ENCODE measurements around the gene LGSN.
"Not testable (repeated sequence)": the region's sequence is repeated elsewhere in the genome, so short reads cannot be mapped to it uniquely, and the experiment has no call there.

LGSN gene, protein sequence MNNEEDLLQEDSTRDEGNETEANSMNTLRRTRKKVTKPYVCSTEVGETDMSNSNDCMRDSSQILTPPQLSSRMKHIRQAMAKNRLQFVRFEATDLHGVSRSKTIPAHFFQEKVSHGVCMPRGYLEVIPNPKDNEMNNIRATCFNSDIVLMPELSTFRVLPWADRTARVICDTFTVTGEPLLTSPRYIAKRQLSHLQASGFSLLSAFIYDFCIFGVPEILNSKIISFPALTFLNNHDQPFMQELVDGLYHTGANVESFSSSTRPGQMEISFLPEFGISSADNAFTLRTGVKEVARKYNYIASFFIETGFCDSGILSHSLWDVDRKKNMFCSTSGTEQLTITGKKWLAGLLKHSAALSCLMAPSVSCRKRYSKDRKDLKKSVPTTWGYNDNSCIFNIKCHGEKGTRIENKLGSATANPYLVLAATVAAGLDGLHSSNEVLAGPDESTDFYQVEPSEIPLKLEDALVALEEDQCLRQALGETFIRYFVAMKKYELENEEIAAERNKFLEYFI

DNA sequence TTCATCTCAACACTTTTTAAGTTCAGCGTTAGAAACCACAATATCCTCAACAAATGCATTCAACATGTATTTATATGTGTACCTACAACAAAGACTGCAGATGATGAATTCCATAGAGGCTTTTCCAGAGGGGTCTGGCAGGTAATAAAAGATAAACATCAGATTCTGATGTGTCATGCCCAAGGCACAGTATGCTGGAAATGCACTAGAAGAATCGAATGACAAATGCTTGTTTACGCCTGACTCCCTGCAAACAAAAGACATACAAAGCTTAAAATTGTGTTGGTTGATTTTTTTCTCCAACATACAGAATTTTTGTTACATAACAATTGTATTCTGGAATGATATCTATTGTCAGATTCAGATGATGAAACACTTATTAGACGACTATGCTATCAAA, at the start of gene LGSN:
Gene LGSN, minus strand, starts transcription at position 45 of the 400 bp plus-strand sequence. Its CDS starts 40 bp downstream, at position 5.
- DNase-seq (ENCODE audit: low spot score) = no peak

DNA sequence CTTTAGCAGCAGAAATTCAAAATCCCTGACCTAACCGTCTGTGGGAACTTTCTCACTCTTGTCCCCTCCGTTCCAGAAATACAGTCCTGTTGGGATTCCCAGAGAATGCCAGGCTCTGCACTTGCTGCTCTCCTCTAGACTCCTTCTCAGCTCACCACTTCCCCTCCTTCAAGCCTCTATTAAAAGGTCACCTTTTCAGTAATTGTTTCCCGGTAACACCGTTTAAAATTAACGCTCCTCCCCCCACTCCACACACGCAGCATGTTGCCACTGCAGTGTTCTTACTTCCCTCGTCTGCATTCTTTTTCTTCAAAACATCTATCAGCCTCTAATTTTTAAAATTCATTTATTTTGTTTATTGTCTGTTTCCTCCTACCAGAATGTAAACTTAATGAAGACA, 48.6 kb upstream of the LGSN start:
- no peak for DNase-seq (ENCODE audit: low spot score)

DNA sequence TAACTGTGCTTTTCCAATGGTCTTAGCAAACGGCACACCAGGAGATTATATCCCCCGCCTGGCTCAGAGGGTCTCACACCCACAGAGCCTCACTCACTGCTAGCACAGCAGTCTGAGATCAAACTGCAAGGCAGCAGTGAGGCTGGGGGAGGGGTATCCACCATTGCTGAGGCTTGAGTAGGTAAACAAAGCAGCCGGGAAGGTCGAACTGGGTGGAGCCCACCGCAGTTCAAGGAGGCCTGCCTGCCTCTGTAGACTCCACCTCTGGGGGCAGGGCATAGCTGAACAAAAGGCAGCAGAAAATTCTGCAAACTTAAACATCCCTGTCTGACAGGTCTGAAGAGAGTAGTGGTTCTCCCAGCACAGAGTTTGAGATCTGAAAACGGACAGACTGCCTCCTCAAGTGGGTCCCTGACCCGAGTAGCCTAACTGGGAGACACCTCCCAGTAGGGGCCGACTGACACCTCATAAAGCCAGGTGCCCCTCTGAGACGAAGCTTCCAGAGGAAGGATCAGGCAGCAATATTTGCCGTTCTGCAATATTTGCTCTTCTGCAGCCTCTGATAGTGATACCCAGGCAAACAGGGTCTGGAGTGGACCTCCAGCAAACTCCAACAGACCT, 42.8 kb upstream of the LGSN start:
- not testable (repeated sequence) for DNase-seq (ENCODE audit: low spot score)

DNA sequence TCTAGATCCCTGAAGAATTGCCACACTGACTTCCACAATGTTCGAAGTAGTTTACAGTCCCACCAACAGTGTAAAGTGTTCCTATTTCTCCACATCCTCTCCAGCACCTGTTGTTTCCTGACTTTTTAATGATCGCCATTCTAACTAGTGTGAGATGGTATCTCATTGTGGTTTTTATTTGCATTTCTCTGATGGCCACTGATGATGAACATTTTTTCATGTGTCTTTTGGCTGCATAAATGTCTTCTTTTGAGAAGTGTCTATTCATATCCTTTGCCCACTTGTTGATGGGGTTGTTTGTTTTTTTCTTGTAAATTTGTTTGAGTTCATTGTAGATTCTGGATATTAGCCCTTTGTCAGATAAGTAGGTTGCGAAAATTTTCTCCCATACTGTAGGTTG, 37.6 kb upstream of the LGSN start:
- DNase-seq (ENCODE audit: low spot score) = not testable (repeated sequence)

DNA sequence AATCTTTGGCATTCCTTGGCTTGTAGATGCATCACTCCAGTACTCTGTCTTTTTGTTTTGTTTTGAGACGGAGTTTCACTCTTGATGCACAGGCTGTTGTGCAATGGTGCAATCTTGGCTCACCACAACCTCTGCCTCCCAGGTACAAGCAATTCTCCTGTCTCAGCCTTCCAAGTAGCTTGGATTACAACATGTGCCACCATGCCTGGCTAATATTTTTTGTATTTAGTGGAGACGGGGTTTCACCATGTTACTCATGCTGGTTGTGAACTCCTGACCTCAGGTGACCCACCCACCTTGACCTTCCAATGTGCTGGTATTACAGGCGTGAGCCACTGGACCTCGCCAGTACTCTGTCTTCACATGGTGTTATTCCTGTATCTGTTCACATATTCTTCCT, 35.8 kb upstream of the LGSN start:
- DNase-seq (ENCODE audit: low spot score) = no peak

DNA sequence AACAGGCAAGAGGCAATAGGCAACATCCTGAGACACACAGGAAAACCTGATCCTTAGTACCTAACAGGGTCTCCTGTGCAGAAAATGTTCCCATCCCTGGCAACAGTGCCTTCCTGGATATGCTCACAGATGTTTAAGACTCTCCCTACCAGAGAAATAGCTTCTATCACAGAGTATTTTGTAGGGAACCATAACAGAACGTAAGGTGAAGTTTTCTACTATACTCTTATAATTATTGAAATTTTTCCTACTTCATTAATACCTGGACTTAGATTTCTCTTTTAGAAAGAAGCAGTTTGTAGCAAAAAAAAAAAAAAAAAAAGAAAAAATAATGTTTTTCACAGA, 33.5 kb upstream of the LGSN start:
- DNase-seq (ENCODE audit: low spot score) = no peak

DNA sequence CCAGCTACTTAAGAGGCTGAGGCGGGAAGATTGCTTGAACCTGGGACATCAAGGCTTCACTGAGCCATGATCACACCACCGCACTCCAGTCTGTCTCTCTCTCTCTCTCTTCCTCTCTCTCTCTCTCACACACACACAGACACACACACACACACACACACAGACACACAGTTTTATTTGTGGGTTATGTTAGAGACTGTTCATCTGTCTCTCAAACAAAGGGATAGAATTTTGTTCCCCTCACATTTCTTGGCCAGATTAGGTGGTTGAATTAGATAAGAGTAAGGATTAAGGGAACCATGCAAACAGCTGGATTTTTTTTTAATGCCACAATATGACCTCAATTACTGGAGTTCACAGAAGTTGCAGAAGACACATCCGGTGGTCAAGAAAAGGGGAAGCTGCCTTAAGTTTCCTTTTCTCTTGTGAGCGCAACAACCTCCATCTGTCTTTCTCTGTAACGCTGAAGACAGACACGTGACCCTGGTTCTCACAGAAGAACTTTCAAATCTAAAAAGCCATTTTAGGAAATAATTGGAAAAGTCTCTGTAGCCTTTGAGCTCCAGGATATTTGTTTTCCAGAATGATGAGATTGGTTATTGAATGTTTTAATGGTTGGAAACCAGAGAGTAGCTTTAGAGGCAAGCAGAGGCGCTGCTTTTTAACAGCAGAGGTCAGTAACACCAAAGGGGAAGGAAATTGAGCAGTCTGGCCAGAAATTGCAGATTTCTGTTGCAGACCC, 32.9 kb upstream of the LGSN start:
- no peak for DNase-seq (ENCODE audit: low spot score)

DNA sequence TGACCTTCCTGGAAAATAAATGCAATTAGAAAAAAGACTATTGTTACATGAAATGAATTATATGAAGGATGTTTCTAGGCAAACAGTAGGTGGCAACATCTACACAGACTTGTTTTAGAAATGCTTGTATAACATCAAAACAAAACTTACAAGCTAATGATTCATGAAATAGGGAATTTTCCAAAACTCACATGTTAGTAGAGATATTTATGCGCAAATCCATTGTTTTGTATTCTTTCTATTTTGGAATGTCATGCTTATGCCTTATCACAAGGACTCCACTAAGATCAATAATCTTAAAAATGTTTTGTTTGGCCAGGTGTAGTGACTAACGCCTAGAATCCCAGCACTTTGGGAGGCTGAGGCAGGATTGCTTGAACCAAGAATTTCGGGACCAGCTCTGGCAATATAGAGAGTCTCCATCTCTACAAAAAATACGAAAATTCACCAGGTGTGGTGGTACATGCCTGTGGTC, 32.3 kb upstream of the LGSN start:
- no peak for DNase-seq (ENCODE audit: low spot score)

DNA sequence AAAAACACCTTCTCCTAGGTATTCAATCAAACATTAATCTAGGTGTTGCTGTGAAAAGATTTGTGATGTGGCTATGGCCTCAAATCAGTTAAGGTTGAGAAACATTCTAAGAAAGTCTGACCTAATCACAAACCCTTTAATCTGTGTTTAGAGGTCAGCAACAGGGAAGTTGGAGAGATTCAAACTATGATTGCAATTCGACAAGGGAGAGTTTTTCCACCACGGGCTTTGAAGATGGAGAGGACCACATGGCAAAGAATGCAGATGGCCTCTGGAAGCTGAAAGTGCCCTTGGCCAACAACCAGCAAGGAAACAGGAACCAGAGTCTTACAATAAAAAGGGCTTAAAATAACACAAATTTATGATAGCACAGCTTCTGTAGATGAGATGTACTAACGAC, 29.6 kb upstream of the LGSN start:
- DNase-seq (ENCODE audit: low spot score) = no peak

DNA sequence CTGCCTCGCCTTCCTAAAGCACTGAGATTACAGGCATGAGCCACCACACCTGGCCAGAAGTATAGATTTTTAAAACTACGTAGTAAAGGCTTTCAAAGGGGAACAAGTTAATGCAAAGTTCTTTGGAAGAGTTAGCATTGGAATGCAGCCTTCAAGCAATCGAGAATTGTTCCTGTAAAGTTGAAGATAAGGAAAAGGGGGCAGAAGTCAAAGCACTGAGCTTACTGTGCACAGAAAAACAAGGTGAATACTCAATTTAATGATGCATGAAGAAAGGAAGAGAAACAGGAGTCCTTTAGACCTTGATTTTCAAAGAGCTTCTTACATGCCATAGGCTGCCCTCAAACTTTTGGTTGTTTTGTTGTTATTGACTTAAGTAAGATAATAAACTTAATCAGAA, 29.1 kb upstream of the LGSN start:
- no peak for DNase-seq (ENCODE audit: low spot score)

DNA sequence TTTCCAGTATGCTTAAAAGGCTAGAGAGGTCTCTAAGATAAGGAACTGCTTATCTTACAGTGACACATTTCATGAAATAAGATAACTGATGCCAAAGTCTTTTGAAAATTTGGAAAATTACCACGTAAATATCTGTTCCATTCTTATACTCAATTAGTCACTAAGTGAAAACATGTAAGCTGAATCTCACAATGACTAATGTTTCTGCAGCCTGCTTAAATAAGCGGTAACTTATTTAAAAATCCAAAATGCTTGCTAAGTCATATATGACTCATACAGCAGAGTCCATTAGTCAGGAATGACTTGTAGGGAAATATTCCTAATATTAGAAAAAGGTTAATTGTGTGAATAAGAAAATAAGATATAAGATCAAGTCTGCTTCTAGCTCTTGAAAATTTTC, 27.8 kb upstream of the LGSN start:
- DNase-seq (ENCODE audit: low spot score) = peak; percentile 52

DNA sequence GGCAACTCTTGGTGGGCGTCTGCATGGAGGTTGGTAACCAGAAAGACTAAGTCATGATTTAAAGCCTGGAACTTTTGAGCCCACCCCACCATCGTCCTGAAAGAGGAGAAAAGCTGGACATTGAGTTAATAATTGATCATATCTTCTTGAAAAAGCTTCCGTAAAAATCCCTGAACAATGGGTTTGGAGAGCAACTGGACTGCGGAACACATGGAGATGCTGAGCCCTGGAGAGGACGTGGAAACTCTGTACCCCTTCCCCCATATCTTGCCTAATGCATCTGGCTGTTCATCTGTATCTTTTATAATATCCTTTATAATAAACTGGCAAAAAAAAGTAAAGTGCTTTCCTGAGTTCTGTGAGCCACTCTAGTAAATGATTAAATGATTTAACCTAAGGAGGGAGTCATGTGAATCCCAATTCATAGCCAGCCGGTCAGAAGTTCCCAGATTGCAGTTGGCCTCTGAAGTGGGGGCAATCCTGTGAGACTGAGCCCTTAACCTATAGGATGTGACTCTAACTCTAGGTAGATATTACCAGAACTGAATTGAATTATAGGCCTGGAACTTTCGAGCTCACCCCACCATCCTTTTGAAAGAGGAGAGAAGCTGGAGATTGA, 26.5 kb upstream of the LGSN start:
- DNase-seq (ENCODE audit: low spot score) = no peak

DNA sequence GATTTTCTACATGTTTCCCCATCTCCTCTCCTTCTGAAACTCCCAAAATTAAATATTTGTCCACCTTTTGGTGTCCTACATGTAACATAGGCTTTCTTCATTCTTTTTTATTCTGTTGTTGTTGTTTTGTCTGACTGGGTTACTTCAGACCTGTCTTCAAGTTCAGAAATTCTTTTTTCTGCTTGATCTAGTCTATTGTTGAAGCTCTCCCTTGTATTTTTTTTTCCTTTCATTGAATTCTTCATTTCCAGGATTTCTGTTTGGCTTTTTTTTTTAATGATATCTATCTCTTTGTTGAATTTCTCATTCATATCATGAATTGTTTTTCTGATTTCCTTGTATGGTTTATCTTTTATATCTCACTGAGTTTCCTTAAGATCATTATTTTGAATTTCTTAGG, 20.6 kb upstream of the LGSN start:
- no peak for DNase-seq (ENCODE audit: low spot score)

DNA sequence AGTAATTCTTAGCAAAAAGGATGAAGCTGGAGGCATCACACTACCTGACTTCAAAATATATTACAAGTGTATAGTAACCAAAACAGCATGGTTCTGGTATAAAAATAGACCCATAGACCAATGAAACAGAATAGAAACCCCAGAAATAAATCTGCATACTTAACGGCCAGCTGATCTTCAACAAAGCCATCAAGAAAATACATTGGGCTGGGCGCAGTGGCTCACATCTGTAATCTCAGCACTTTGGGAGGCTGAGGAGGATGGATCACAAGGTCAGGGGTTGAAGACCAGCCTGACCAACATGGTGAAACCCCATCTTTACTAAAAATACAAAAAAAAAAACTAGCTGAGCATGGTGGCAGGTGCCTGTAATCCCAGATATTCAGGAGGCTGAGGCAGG, 14.9 kb upstream of the LGSN start:
- DNase-seq (ENCODE audit: low spot score) = not testable (repeated sequence)

DNA sequence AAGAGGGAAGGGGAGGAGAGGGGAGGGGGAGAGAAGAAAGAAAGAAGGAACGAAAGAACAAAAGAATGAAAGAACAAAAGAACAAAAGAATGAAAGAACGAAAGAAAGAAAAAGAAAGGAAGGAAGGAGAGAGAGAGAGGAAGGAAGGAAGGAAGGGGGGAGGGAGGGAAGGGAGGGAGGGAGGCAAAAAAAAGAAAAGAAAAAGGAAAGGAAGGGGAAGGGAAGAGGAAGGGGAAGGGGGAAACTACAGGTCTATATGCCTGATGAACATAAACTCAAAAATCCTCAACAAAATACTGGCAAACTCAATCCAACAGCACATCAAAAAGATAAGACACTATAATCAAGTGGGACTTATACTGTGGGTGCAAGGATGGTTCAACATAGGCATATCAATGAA, 13.7 kb upstream of the LGSN start:
- DNase-seq (ENCODE audit: low spot score) = no peak

DNA sequence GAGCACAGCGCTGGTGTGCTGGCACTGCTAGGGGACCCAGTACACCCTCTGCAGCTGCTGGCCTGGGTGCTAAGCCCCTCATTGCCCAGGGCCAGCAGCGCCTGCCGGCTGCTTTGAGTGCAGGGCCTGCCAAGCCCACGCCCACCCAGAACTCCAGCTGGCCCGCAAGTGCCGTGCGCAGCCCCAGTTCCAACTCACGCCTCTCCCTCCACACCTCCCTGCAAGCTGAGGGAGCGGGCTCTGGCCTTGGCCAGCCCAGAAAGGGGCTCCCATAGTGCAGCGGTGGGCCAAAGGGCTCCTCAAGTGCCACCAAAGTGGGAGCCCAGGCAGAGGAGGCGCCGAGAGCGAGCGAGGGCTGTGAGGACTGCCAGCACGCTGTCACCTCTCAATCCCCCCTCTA, 6.8 kb upstream of the LGSN start:
- DNase-seq (ENCODE audit: low spot score) = not testable (repeated sequence)

DNA sequence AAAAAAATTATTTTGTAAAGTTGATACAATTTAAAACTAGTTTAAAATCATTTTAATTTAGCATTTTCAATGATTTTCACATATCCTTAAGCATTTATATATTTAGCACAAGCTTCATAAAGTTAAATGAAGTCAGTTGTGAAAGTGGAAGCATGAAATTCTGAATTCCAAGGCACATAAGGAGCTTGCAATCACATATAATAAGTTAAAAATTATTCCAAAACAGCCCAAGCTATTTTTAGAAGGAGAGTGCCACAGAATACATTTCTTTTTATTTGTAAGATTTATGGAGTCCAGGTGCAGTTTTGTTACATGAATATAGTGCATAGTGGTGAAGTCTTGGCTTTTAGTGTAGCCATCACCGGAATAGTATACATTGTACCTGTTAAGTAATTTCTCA, 3.2 kb upstream of the LGSN start:
- DNase-seq (ENCODE audit: low spot score) = no peak

DNA sequence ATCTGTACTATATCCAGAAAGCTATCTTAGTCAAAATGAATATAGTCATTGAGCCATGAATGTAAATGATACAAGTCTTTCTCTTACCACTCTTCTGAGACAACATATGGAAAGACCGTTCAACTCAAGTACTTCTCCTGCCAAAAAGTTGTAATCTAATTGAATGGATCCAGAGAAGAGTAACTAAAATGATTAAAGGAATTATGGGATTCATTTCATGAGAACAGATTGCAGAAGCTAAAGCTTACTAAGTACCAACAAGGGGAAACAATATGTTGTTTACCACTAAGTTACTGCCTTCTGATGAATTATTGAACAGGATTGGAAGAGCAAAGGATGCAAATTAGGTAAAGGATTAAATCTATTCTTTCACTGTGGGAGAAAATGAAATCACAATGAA, 2.0 kb upstream of the LGSN start:
- no peak for DNase-seq (ENCODE audit: low spot score)

DNA sequence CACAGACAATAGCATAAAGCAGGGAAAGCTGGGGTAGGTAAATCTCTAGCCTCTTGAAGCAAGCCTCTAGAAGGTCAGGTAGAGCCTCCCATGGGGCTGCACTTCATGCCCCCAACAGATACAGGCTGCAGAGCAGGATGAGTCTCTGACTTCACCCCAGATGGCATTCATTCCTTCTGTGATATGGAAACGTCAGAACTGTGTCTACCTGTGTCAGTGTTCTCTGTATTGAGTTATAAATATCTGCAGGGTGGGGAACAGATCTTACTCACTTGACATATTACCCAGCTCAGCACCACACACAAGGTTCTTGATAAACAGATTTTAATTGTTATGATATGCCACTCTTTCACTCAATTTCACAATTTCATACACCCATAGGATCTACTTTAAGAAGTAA, 2.1 kb downstream of the LGSN start:
- no peak for DNase-seq (ENCODE audit: low spot score)

DNA sequence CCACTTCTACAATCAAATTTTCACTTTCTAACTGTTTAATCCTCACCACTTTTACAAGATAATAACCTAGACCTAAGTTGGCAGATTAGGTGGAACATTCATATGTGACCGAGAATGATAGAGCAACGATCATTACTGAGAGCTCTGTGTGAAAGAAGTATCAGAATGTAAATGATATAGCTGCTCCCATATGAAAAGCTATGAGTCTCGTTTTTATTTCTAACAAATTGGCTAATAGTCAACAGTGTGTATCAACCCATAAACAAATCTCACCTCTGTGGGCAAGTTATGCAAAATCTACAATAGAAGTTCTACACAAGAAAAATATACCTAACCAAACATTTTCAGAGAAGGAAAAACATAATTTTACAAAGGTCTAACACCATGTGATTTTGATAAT, 3.7 kb downstream of the LGSN start:
- DNase-seq (ENCODE audit: low spot score) = no peak

DNA sequence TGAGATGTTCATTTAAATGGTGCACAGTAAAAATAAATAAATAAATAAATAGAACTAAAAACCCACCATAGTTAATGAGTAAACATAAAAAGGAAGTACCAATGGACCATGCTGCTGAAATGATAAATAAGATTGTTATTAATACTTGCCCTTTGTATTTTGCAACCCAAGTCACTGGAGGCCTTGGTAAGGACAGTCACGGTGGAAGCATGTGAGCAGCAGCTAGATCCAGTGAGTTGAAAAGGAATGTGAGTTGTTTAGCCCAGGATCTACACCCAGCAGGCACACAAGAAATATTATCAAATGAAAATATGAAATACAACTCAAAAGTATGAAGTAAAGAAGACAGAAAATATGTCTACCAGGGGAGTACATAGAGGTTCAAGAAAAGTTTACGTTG, 6.7 kb downstream of the LGSN start:
- no peak for DNase-seq (ENCODE audit: low spot score)

DNA sequence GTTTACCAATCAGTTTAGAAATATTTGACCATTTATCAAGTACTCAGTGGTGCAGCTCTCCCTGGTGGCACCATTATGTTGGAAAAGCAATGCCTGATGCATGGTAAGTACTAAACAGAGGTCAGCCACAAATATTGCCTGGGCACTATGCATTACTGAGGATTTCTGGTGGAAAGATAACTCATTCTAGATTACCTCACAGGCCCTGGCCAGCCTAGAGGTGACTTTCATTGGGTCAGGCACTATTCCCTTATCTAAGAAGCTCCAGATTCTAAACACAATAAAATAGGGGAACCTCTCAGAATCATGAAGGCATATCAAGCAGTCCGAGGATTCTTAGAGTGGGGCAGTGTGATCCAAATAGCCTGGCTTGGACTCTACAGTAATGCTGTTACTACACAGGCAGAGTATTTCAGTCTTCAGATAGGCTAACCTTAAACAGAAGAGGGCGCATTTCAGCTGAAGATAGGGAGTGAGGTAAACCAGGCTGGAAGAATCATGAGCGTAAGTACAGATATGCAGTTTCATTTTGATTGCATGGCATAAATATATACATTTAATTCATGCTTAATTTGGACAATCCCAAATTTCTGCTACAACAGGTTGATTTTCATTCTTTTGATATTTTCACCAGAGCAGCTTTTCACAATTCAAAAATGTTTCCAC, 12.1 kb downstream of the LGSN start:
- peak; percentile 45 for DNase-seq (ENCODE audit: low spot score)
